ENCODE results near the gene NABP2.

The NABP2 gene

GRCh38 chr12:56213878-56214277, 10.3 kb upstream of the NABP2 start:
- no peak for DNase-seq (ENCODE audit: low read depth in 2 of 2)

- no peak for DNase-seq (ENCODE audit: low read depth in 2 of 2)
These were observed 7.7 kb upstream of the NABP2 start for GRCh38 chr12:56216461-56216860.

- no peak for DNase-seq (ENCODE audit: low read depth in 2 of 2)
These were observed 4.3 kb upstream of the NABP2 start for GRCh38 chr12:56219840-56220239.

- DNase-seq (ENCODE audit: low read depth in 2 of 2), result peak in 1 of 2 experiments; percentile 20
These were observed 3.4 kb upstream of the NABP2 start for GRCh38 chr12:56220611-56221231.

GRCh38 chr12:56221232-56221756, 2.8 kb upstream of the NABP2 start:
- DNase-seq (ENCODE audit: low read depth in 2 of 2), result peak; percentile 62 to 63

GRCh38 chr12:56221757-56222530, 2.2 kb upstream of the NABP2 start, which contains the start of gene RNF41:
Gene RNF41, minus strand, starts transcription at chr12:56221922. Its CDS starts 7,875 bp downstream, at chr12:56214047.
- DNase-seq (ENCODE audit: low read depth in 2 of 2), result peak; percentile 92 to 93

DNA sequence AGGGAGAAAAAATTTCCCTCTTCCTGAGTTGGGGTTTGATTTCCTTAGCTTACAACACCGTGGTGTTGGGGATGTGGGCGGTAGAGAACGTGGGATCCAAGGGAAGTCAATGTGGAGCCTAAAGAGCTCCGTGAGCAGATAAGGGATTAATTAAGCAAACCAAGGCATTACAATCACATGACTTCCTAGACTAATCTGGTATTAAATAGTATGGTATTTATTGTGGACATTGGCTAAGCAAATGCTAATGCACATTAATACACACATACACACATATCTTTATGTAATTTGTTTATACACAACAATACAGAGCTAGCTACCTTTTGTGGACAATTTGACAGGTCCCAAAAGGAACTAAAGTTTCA, 1.6 kb upstream of the NABP2 start:
- no peak for DNase-seq (ENCODE audit: low read depth in 2 of 2)

- DNase-seq (ENCODE audit: low read depth in 2 of 2), result no peak
These were observed 506 bp upstream of the NABP2 start for GRCh38 chr12:56223571-56224101.

DNA sequence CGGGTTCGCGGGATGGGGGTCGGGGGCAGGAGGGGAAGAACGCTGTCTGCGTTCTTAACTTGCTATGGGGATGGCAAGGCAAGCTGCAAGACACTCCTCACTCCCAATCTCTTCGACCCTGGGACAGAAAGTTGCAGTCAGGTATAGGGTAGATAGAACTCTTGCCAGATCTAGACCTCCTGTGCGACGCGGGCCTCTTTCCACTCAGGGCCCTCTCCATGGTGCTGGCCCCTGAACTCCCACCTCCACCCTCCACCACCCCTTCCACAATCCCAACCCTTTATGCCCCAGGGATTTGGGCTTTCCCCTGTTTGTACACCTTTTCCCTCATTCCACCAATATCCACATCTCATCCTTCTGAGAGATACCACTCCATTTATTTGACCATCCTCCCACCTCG, 812 bp downstream of the NABP2 start:
- no peak for DNase-seq (ENCODE audit: low read depth in 2 of 2)

DNA sequence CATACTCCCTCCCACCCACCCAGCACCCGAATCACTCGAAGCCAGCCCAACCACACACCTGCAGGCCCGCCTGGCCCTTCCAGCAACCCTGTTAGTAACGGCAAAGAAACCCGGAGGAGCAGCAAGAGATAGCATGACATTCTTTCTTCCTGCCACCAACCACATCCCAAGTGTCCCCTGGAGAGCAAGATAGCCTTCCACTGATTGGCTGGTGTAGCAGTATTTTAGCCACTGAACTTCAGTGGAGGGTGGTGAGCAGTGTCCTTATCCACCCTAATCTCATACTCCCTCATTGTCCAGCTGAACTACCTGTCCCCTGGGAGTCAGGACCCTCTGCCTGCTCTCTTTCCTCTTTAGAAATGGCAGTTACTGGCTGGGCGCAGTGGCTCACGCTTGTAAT, 4.9 kb downstream of the NABP2 start:
- no peak for DNase-seq (ENCODE audit: low read depth in 2 of 2)

- no peak for DNase-seq (ENCODE audit: low read depth in 2 of 2)
These were observed 5.8 kb downstream of the NABP2 start, which contains the start of gene SLC39A5 for GRCh38 chr12:56229916-56230431. Gene SLC39A5, plus strand, starts transcription at chr12:56230051. Its CDS starts 1,224 bp downstream, at chr12:56231275.

- no peak for DNase-seq (ENCODE audit: low read depth in 2 of 2)
These were observed 6.5 kb downstream of the NABP2 start for GRCh38 chr12:56230432-56231183.

GRCh38 chr12:56231184-56231582, 7.0 kb downstream of the NABP2 start:
- no peak for DNase-seq (ENCODE audit: low read depth in 2 of 2)

DNA sequence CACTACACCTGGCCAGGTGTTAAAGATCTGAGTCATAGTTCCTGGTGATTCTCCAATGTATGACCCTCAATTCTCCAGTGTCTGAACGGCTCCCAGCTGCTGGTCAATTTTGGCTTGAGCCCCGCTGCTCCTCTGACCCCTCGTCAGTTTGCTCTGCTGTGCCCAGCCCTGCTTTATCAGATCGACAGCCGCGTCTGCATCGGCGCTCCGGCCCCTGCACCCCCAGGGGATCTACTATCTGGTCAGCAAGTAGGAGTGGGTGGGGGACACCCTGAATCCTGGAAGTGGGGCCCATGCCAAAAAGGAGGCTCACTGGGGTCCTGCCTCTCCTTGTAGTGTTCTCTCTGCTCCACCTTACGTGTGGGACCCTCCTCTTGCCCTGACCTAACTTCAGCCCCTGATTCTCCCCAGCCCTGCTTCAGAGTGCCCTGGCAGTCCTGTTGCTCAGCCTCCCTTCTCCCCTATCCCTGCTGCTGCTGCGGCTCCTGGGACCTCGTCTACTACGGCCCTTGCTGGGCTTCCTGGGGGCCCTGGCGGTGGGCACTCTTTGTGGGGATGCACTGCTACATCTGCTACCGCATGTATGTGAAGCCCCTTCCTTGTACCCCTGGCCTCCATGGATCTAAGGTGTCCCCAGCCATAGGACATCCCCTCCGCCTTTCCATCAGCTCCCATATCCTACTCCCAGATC, 10.7 kb downstream of the NABP2 start:
- DNase-seq (ENCODE audit: low read depth in 2 of 2), result no peak

DNA sequence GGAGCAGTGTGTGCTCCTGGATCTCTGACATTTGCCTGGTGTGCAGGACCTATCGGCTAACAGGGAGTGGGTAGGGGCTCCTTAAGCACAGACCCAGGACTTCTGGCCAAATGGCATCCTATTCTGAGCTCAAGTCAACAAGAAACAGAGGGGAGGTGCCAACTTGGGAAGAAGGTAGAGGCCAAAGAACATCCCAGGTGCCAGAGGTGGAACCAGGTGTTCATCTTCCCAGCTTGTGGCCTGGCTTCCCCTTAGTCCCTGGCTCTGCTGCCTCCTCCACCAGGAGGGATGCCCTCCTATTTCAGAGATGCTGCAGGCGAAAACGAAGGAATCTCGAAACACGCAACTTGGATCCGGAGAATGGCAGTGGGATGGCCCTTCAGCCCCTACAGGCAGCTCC, 11.9 kb downstream of the NABP2 start:
- no peak for DNase-seq (ENCODE audit: low read depth in 2 of 2)

DNA sequence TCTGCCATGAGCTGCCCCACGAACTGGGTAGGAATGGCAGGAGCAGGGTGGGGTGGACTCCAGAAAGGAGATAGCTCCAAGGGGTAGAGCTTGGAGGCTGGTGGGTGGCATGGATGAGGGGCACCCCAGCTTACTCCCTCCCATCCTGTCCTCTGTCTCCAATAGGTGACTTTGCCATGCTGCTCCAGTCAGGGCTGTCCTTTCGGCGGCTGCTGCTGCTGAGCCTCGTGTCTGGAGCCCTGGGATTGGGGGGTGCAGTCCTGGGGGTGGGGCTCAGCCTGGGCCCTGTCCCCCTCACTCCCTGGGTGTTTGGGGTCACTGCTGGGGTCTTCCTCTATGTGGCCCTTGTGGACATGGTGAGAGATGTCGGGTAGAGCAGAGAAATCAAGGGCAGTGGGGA, 12.8 kb downstream of the NABP2 start:
- no peak for DNase-seq (ENCODE audit: low read depth in 2 of 2)

- DNase-seq (ENCODE audit: low read depth in 2 of 2), result no peak
These were observed 13.4 kb downstream of the NABP2 start for GRCh38 chr12:56237552-56237951.

DNA sequence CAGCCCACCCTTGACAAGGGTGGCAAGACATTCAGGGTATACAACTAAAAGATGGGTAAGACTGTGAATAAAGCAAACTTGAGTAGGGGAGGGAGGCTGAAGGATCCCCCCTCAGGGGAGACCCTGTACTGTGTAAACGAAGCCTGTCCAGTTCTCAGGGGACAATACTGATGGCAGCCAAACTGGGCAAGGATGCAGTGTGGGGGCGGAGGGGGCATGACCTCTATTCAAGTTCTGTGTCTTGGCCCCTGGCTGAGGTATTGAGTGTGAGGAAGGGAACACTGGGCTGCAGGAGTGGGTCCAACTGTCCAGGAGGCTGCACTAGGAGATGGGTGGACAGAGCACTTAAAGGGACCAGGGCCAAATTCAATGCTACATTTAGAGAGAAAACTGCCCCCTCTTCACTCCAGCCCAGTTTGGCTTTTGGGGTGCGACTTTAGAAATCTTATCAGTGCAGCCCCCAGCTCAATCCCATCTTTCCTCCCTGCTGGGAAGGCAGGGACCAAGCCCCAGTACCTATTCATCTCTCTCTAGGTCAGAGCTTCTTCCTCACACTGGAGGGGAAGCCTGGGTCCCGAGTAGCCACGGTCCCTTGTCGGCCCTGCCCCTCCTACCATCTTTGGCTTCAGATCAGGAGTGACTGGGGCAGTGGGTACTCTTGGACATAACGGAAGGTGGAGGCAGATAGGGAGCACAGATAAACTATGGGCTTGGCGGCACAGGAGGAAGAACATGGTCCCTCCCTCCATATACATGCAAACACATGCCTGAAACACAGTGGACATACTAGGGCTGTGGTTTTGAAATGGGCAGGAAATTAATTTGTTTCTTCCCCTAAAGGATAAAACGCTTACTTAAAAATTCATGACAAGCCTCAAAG, 17.5 kb downstream of the NABP2 start:
- no peak for DNase-seq (ENCODE audit: low read depth in 2 of 2)

GRCh38 chr12:56242986-56243385, 18.8 kb downstream of the NABP2 start:
- DNase-seq (ENCODE audit: low read depth in 2 of 2), result no peak

DNA sequence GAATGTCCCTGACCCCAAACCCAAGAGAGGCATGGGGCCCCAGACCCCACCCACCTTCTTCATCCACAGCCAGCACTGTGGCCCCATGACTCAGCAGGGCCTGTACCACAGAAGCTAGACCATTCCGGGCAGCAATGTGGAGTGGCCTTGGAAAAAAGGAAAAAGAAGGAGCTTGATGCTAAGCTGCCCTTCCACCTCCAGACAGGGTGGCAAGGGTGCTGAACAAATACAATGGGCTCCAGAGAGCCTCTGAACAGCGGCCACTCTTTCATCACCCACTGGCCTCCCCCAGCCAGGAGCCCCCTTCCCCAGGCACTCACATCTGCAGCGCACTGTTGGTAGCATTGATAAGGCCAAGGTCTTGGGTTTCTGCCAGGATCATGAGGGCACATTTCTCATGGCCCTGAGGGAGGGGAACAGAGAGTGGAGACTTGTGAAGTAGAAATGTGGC, 19.6 kb downstream of the NABP2 start:
- no peak for DNase-seq (ENCODE audit: low read depth in 2 of 2)
